GM18502 (cell line): ENCODE results near the gene LPAR6.
"Not testable (repeated sequence)": the region's sequence is repeated elsewhere in the genome, so short reads cannot be mapped to it uniquely, and the experiment has no call there.

Experiments used
- ATAC-seq: cut with Tn5 transposase; IDR thresholded peaks from one replicate; pipeline ENCODE4 v1.9.1; 2021; ENCODE audit warnings: mild to moderate bottlenecking; ENCODE audit not compliant: unreplicated experiment, poor library complexity

The LPAR6 gene

GRCh38 chr13:48412881-48413351 is at the start of gene LPAR6:
Gene LPAR6 (minus strand): TSS chr13:48413113. CDS start chr13:48412423, 690 bp downstream.
- ATAC-seq, result no peak

GRCh38 chr13:48457578-48458242 is 44.8 kb upstream of the LPAR6 start:
- ATAC-seq, result no peak

GRCh38 chr13:48456546-48456945 is 43.6 kb upstream of the LPAR6 start:
- no peak for ATAC-seq

- ATAC-seq, result not testable (repeated sequence)
Measured at GRCh38 chr13:48451196-48451595, 38.3 kb upstream of the LPAR6 start.

- ATAC-seq, result no peak
Measured at GRCh38 chr13:48449656-48450055, 36.7 kb upstream of the LPAR6 start.

GRCh38 chr13:48448959-48449614 is 36.2 kb upstream of the LPAR6 start:
- no peak for ATAC-seq

GRCh38 chr13:48448285-48448958 is 35.5 kb upstream of the LPAR6 start:
- no peak for ATAC-seq

GRCh38 chr13:48446464-48446863 is 33.6 kb upstream of the LPAR6 start:
- no peak for ATAC-seq

- ATAC-seq, result no peak
Measured at GRCh38 chr13:48443442-48444208, 30.7 kb upstream of the LPAR6 start.

- no peak for ATAC-seq
Measured at GRCh38 chr13:48437371-48437770, 24.5 kb upstream of the LPAR6 start.

- ATAC-seq, result no peak
Measured at GRCh38 chr13:48436661-48437288, 23.9 kb upstream of the LPAR6 start.

- no peak for ATAC-seq
Measured at GRCh38 chr13:48434200-48434599, 21.3 kb upstream of the LPAR6 start.

GRCh38 chr13:48431987-48432615 is 19.2 kb upstream of the LPAR6 start:
- no peak for ATAC-seq

- no peak for ATAC-seq
Measured at GRCh38 chr13:48431431-48431830, 18.5 kb upstream of the LPAR6 start.

GRCh38 chr13:48429886-48430285 is 17.0 kb upstream of the LPAR6 start:
- peak; percentile 59 for ATAC-seq

- no peak for ATAC-seq
Measured at GRCh38 chr13:48429036-48429435, 16.1 kb upstream of the LPAR6 start.

GRCh38 chr13:48426755-48427298 is 13.9 kb upstream of the LPAR6 start:
- ATAC-seq, result not testable (repeated sequence)

GRCh38 chr13:48426052-48426451 is 13.1 kb upstream of the LPAR6 start:
- ATAC-seq, result no peak

GRCh38 chr13:48424212-48424611 is 11.3 kb upstream of the LPAR6 start:
- ATAC-seq, result no peak
